A673 (cell line): Measurements from ENCODE around the gene FNBP1L. TPM values are rescaled to one million over a fixed set of nuclear protein-coding genes. Genes with fewer than 3 reads are reported as not detected.
"Not testable (repeated sequence)": the region's sequence is repeated elsewhere in the genome, so short reads cannot be mapped to it uniquely, and the experiment has no call there.

Experiments used
- BruUV-seq: library from RNA; stranded (reverse); fragments of 400-500 nt; replicated peaks from 2 replicates; lab custom pipeline; 2021; lab: Mats Ljungman, UMichigan
- CTCF ChIA-PET: fragments of 300-600 bp; sonication (Branson Sonifier 250); formaldehyde crosslinking; loops from one replicate; lab custom pipeline; 2022; ENCODE audit warnings: antibody characterized with exemption; lab: Charles Lee
- POLR2A ChIA-PET: fragments of 300-600 bp; sonication (Branson Sonifier 250); formaldehyde crosslinking; loops from one replicate; lab custom pipeline; 2022; ENCODE audit warnings: antibody characterized with exemption; ENCODE audit not compliant: low non-redundant PET; lab: Charles Lee
- DNase-seq: peaks from one replicate; pipeline ENCODE4 v3.0.0-alpha.2; 2015; ENCODE audit warnings: low spot score
- H3K27ac ChIP-seq: fragments of 200-600 bp; sonication (generic); 2 replicates; pipeline ENCODE4 v1.5.1; 2016; ENCODE audit warnings: mixed run types, low read depth, mild to moderate bottlenecking, mixed read lengths, antibody characterized with exemption, low read length; ENCODE audit not compliant: poor library complexity, severe bottlenecking
- H3K27me3 ChIP-seq: fragments of 200-600 bp; sonication (generic); replicated peaks from 2 replicates; pipeline ENCODE4 v1.6.1; 2017; ENCODE audit warnings: mixed run types, low read depth, mild to moderate bottlenecking, mixed read lengths, antibody characterized with exemption, low read length; ENCODE audit not compliant: insufficient read depth, poor library complexity
- H3K36me3 ChIP-seq: fragments of 200-600 bp; sonication (generic); 2 replicates; pipeline ENCODE4 v1.6.1; 2016; ENCODE audit warnings: mixed run types, mild to moderate bottlenecking, mixed read lengths, antibody characterized with exemption, low read length; ENCODE audit not compliant: insufficient read depth, poor library complexity, severe bottlenecking
- H3K4me1 ChIP-seq: fragments of 200-600 bp; sonication (generic); 2 replicates; pipeline ENCODE4 v1.6.1; 2017; ENCODE audit warnings: mixed run types, mild to moderate bottlenecking, mixed read lengths, antibody characterized with exemption, low read length; ENCODE audit not compliant: insufficient read depth, poor library complexity, severe bottlenecking
- H3K4me3 ChIP-seq: fragments of 200-600 bp; sonication (generic); 2 replicates; pipeline ENCODE4 v1.5.1; 2016; ENCODE audit warnings: low read depth, mixed run types, mild to moderate bottlenecking, mixed read lengths, low read length; ENCODE audit not compliant: poor library complexity, severe bottlenecking
- H3K9me3 ChIP-seq: fragments of 200-600 bp; sonication (generic); 2 replicates; pipeline ENCODE4 v1.6.1; 2016; ENCODE audit warnings: mixed run types, low read depth, mild to moderate bottlenecking, mixed read lengths, antibody characterized with exemption, low read length; ENCODE audit not compliant: poor library complexity, severe bottlenecking
- EZH2 ChIP-seq: fragments of 200-600 bp; sonication (generic); IDR thresholded peaks from 2 replicates; pipeline ENCODE4 v1.6.1; 2017; ENCODE audit warnings: borderline replicate concordance, low read depth, mild to moderate bottlenecking, mixed read lengths, antibody characterized with exemption, low read length; ENCODE audit not compliant: poor library complexity, severe bottlenecking
- intact Hi-C: fragments of 100-400 bp; cut with micrococcal nuclease; formaldehyde crosslinking; loops from one replicate; pipeline ENCODE4 v1.10.0; 2022; ENCODE audit not compliant: unreplicated experiment
- total RNA-seq: library from RNA; stranded (reverse); gene quantifications from 2 replicates; pipeline ENCODE4 v1.2.3, GENCODE V29; 2021
- TF ChIP-seq, protein P1 (sequence below): fragments of 300-800, 200-600 bp; sonication (generic); conservative IDR thresholded peaks from 2 replicates; pipeline ENCODE4 v1.5.1; 2017; ENCODE audit warnings: low read depth, mild to moderate bottlenecking, antibody characterized with exemption, low read length, moderate library complexity, mixed read lengths

Gene FNBP1L
- total RNA-seq, 1 experiment from 2014 or later: 39.6 TPM

DNA sequence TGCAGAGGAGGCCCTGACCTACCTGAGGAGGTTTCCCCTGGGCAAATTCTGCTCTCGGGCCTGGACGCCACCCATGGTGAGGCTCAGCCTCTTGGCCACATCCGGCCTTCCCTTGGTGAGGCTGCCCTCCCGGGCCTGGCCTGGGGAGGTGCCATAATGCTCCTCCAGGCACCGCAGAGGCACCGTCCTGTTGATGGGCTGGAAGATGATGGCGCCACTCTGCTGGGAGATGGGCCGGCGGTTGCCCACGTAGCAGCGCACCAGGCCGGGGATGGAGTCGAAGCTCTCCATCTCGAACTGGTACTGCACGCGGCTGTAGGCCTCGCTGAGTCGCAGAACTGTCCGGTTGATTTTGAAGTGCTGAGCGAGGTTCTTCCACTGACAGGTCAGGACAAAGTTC is 141.0 kb downstream of the FNBP1L start:
- Histone ChIP-seq H3K36me3 (no peaks in the 10 kb centered on the region), H3K9me3 (no peaks in the 10 kb centered on the region), H3K27me3 (no peaks in the 10 kb centered on the region), H3K4me1 (peaks cover 6% of the 10 kb centered on the region), H3K4me3 (no peak overlapping the region), H3K27ac (no peak overlapping the region)
- no peak for DNase-seq
- POLR2A ChIA-PET: no interaction called here
- intact Hi-C loops: no loop called here
- CTCF ChIA-PET: no interaction called here
- TF ChIP-seq, protein P1, sequence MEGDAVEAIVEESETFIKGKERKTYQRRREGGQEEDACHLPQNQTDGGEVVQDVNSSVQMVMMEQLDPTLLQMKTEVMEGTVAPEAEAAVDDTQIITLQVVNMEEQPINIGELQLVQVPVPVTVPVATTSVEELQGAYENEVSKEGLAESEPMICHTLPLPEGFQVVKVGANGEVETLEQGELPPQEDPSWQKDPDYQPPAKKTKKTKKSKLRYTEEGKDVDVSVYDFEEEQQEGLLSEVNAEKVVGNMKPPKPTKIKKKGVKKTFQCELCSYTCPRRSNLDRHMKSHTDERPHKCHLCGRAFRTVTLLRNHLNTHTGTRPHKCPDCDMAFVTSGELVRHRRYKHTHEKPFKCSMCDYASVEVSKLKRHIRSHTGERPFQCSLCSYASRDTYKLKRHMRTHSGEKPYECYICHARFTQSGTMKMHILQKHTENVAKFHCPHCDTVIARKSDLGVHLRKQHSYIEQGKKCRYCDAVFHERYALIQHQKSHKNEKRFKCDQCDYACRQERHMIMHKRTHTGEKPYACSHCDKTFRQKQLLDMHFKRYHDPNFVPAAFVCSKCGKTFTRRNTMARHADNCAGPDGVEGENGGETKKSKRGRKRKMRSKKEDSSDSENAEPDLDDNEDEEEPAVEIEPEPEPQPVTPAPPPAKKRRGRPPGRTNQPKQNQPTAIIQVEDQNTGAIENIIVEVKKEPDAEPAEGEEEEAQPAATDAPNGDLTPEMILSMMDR: no peak
- TF ChIP-seq EZH2: no peak
- BruUV-seq: no TSS peak

GRCh38 chr1:93591291-93591675 is 143.4 kb downstream of the FNBP1L start:
- POLR2A ChIA-PET, H3K9me3 ChIP-seq, H3K4me3 ChIP-seq, H3K27me3 ChIP-seq, BruUV-seq, intact Hi-C loops, DNase-seq, H3K36me3 ChIP-seq, H3K27ac ChIP-seq, H3K4me1 ChIP-seq, CTCF ChIA-PET: not testable (repeated sequence)

- BruUV-seq: no TSS peak
- DNase-seq: no peak
- Histone ChIP-seq H3K27ac (no peak overlapping the region), H3K36me3 (no peaks in the 10 kb centered on the region), H3K4me1 (no peaks in the 10 kb centered on the region), H3K27me3 (no peaks in the 10 kb centered on the region), H3K9me3 (no peaks in the 10 kb centered on the region), H3K4me3 (no peak overlapping the region)
- ChIA-PET CTCF (no interaction called here), POLR2A (no interaction called here)
- intact Hi-C loops: no loop called here
- TF ChIP-seq, protein P1: no peak
- no peak for TF ChIP-seq EZH2
Measured at GRCh38 chr1:93591676-93592550, 144.0 kb downstream of the FNBP1L start.
